ENCODE measurements around the gene EMD. TPM values are rescaled to one million over a fixed set of nuclear protein-coding genes. Genes with fewer than 3 reads are reported as not detected.

EMD gene
- total and polyA plus RNA-seq, 2 of the 13 experiments (the other 11 are each of a cell fraction or from before 2014, with no cell fraction given) = 14.5 to 14.9 TPM

DNA sequence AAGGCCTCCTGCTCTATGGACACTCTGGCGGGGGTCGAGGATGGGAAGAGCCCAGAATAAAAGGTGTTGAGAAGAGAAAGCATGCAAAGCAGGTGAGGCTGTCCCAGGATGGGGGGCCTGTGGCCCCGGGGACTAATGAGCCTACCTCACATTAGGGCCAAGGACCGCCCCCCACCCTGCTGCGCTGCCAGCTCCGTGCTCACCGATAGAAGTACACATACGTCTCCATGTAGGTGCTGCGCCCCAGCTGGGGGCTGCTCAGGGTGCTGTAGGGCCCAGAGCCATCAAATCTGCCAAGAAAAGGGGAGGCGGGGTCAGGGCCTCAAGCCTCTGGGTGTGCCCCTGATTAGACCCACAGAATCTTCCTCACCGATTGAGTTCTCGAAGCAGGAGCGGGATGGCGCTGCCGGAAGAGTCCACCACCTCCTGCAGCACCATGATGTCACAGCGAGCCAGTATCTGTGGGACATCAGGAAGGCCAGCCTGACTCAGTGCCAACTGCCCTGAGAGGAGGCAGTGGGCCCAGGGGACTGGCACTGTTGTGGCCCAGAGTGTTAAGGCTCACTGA lies 25.6 kb downstream of the EMD start:
- Histone ChIP-seq H3K27ac (ENCODE audit: extremely low read length, insufficient read depth, low read length) (no peak overlapping the region), H3K27me3 (ENCODE audit: control insufficient read depth in 1 of 2, insufficient read depth in 2 of 2, low read length in 2 of 2) (no peaks in the 10 kb centered on the region), H4K20me1 (ENCODE audit: insufficient read depth, low read length) (peaks cover 12% of the 10 kb centered on the region; the same call in 1 of the 2 replicates), H3K4me3 (replicated peaks in 1 of 3; ENCODE audit: insufficient read depth in 1 of 3, low read depth in 2 of 3, low read length in 3 of 3) (no peak overlapping the region), H3K9me3 (ENCODE audit: low read length) (no peaks in the 10 kb centered on the region), H3K79me2 (ENCODE audit: insufficient read depth, low read length) (peaks cover under 1% of the 10 kb centered on the region), H3K9ac (ENCODE audit: insufficient read depth, low read depth, low read length) (no peak overlapping the region), H3K4me2 (ENCODE audit: low read depth, low read length) (no peak overlapping the region), H2AFZ (ENCODE audit: low read length) (no peak overlapping the region), H3K4me1 (ENCODE audit: insufficient read depth, low read length) (peaks cover 37% of the 10 kb centered on the region), H3K36me3 (replicated peaks in 1 of 2; ENCODE audit: control insufficient read depth in 1 of 2, insufficient read depth in 2 of 2, low read length in 2 of 2) (peaks cover 3 to 14% of the 10 kb centered on the region in 2 experiments; a peak in 3 of 5 replicates)
- DNase-seq (ENCODE audit: low spot score) (no peak), ATAC-seq (no peak), FAIRE-seq (no peak)
- POLR2A ChIA-PET = no interaction called here
- intact Hi-C loops (cut with micrococcal nuclease; ENCODE audit: unreplicated experiment) = no loop called here
- 94% methylated on average over 2 of the region's 16 CpGs for WGBS (ENCODE audit: low lambda C conversion rate)
- in situ Hi-C loops (cut with HindIII; ENCODE audit: extremely low pct_ligation_motif_present, low pct_unique_long_range_greater_than_20kb) = loop anchor here (25.0 kb wide), 1 partner anchor 133 kb away; the partner anchor contains the start of genes G6PD and IKBKG
- CTCF ChIA-PET (ENCODE audit: low intra/inter-chr PET ratio, low total read pairs) = no interaction called here
- no TSS peak for BruUV-seq (replicated peaks)
- TF ChIP-seq, protein P1, sequence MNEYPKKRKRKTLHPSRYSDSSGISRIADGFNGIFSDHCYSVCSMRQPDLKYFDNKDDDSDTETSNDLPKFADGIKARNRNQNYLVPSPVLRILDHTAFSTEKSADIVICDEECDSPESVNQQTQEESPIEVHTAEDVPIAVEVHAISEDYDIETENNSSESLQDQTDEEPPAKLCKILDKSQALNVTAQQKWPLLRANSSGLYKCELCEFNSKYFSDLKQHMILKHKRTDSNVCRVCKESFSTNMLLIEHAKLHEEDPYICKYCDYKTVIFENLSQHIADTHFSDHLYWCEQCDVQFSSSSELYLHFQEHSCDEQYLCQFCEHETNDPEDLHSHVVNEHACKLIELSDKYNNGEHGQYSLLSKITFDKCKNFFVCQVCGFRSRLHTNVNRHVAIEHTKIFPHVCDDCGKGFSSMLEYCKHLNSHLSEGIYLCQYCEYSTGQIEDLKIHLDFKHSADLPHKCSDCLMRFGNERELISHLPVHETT (CRISPR knock-in tag; conservative IDR thresholded peaks at IDR 0.05) = no peak
- no peak for TF ChIP-seq ZNF816 (CRISPR knock-in tag; IDR thresholded peaks at IDR 0.05; ENCODE audit: borderline replicate concordance)

DNA sequence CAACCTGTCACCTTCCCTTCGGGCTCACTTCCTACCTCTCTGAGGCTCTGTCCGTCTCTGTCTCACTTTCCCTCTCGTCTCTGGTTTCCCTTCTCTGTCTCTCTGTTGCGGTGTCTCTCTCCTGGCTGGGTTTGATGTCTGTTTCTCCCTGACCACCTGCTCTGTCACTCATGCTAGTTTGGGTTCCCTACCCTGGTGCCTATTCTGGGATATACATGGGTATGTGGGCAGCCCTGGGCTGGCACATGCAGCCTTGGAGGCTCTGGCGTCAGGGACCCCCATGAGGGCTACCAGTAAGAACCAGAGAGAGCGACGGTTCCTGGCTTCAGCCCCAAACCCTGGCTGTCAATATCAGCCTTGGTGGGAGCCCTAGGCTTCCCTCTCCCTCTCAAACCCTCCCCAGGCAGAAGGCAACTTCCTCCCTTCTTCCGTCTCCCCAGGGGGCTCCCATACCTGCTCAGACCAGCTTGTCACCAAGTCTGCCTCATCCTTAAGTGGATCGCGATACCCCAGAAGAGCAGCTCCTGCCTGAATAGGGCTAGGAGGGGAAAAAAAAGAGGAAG lies 29.6 kb downstream of the EMD start:
- BruUV-seq (replicated peaks) = no TSS peak
- in situ Hi-C loops (cut with HindIII; ENCODE audit: extremely low pct_ligation_motif_present, low pct_unique_long_range_greater_than_20kb) = loop anchor here (25.0 kb wide), 1 partner anchor 129 kb away; the partner anchor contains the start of genes G6PD and IKBKG
- WGBS (ENCODE audit: low lambda C conversion rate) = 32% methylated on average over 8 of the region's 10 CpGs

More for the DNA sequence above, 29.6 kb downstream of the EMD start:
- ChIA-PET POLR2A (interaction anchor here (1.0 to 4.9 kb wide), 6 partner anchors 10 to 133 kb away, joined by 3 to 75 read pairs (median 5); partner anchors contain the start of genes ATP6AP1, RPL10 and SLC10A3), CTCF (ENCODE audit: low intra/inter-chr PET ratio, low total read pairs) (no interaction called here)
- H4K20me1 ChIP-seq (ENCODE audit: insufficient read depth, low read length) = no peaks in the 10 kb centered on the region
- intact Hi-C loops (cut with micrococcal nuclease; ENCODE audit: unreplicated experiment) = no loop called here
- peaks cover 25% of the 10 kb centered on the region for H3K4me1 ChIP-seq (ENCODE audit: insufficient read depth, low read length)
- peak overlapping the region; percentile 43 to 74 (median 53) for H3K4me3 ChIP-seq (replicated peaks in 1 of 3; ENCODE audit: insufficient read depth in 1 of 3, low read depth in 2 of 3, low read length in 3 of 3)
- H3K27me3 ChIP-seq (ENCODE audit: control insufficient read depth in 1 of 2, insufficient read depth in 2 of 2, low read length in 2 of 2) = no peaks in the 10 kb centered on the region
- peak overlapping the region; percentile 75 for H3K9ac ChIP-seq (ENCODE audit: insufficient read depth, low read depth, low read length)
- no peak for FAIRE-seq
- 0 out of 5 replicates have a peak, but pooled peaks cover 0 to 3% of the 10 kb centered on the region in 2 experiments for H3K36me3 ChIP-seq (replicated peaks in 1 of 2; ENCODE audit: control insufficient read depth in 1 of 2, insufficient read depth in 2 of 2, low read length in 2 of 2)
- H3K79me2 ChIP-seq (ENCODE audit: insufficient read depth, low read length) = no peaks in the 10 kb centered on the region
- H2AFZ ChIP-seq (ENCODE audit: low read length) = no peak overlapping the region
- H3K27ac ChIP-seq (ENCODE audit: extremely low read length, insufficient read depth, low read length) = peak overlapping the region; percentile 50
- H3K9me3 ChIP-seq (ENCODE audit: low read length) = no peaks in the 10 kb centered on the region
- no peak for ATAC-seq
- no peak for DNase-seq (ENCODE audit: low spot score)
- peak overlapping the region; percentile 82 for H3K4me2 ChIP-seq (ENCODE audit: low read depth, low read length)
- TF ChIP-seq ZNF605 (CRISPR knock-in tag; IDR thresholded peaks at IDR 0.05) (0 out of 2 replicates have a peak, but pooled peaks have one; percentile 21), ZNF556 (CRISPR knock-in tag; IDR thresholded peaks at IDR 0.05; ENCODE audit: borderline replicate concordance) (peak; percentile 18; the same call in 1 of the 2 replicates), ZFY (CRISPR knock-in tag; IDR thresholded peaks at IDR 0.05) (no peak)
- TF ChIP-seq, protein P2, sequence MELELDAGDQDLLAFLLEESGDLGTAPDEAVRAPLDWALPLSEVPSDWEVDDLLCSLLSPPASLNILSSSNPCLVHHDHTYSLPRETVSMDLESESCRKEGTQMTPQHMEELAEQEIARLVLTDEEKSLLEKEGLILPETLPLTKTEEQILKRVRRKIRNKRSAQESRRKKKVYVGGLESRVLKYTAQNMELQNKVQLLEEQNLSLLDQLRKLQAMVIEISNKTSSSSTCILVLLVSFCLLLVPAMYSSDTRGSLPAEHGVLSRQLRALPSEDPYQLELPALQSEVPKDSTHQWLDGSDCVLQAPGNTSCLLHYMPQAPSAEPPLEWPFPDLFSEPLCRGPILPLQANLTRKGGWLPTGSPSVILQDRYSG (CRISPR knock-in tag; IDR thresholded peaks at IDR 0.05) = no peak
- TF ChIP-seq, protein P3, sequence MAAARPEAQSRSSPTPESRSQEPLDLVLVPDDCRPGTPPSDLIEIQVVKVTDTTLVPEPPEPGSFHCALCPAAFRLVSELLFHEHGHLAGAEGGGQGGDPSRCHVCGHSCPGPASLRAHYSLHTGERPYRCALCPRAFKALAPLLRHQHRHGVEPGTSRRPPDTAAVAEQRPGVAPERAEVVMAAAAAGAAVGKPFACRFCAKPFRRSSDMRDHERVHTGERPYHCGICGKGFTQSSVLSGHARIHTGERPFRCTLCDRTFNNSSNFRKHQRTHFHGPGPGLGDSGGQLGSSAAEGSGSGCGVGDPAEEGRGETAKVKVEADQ (CRISPR knock-in tag; IDR thresholded peaks at IDR 0.05; ENCODE audit: borderline replicate concordance) = 0 out of 2 replicates have a peak, but pooled peaks have one; percentile 18
- TF ChIP-seq, protein P4, sequence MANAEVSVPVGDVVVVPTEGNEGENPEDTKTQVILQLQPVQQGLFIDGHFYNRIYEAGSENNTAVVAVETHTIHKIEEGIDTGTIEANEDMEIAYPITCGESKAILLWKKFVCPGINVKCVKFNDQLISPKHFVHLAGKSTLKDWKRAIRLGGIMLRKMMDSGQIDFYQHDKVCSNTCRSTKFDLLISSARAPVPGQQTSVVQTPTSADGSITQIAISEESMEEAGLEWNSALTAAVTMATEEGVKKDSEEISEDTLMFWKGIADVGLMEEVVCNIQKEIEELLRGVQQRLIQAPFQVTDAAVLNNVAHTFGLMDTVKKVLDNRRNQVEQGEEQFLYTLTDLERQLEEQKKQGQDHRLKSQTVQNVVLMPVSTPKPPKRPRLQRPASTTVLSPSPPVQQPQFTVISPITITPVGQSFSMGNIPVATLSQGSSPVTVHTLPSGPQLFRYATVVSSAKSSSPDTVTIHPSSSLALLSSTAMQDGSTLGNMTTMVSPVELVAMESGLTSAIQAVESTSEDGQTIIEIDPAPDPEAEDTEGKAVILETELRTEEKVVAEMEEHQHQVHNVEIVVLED (CRISPR knock-in tag; IDR thresholded peaks at IDR 0.05; ENCODE audit: borderline replicate concordance) = 0 out of 2 replicates have a peak, but pooled peaks have one; percentile 25
